NCI-H446 (cell line): ENCODE results near the gene PMEPA1.
A peak's percentile ranks its signal among the peaks of the same experiment; 100 is the strongest.

ENCODE experiments used
- DNase-seq, 2 experiments: peaks; one replicate each; lab custom pipeline; 2025; lab: John Stamatoyannopoulos, UW

Gene PMEPA1

DNA sequence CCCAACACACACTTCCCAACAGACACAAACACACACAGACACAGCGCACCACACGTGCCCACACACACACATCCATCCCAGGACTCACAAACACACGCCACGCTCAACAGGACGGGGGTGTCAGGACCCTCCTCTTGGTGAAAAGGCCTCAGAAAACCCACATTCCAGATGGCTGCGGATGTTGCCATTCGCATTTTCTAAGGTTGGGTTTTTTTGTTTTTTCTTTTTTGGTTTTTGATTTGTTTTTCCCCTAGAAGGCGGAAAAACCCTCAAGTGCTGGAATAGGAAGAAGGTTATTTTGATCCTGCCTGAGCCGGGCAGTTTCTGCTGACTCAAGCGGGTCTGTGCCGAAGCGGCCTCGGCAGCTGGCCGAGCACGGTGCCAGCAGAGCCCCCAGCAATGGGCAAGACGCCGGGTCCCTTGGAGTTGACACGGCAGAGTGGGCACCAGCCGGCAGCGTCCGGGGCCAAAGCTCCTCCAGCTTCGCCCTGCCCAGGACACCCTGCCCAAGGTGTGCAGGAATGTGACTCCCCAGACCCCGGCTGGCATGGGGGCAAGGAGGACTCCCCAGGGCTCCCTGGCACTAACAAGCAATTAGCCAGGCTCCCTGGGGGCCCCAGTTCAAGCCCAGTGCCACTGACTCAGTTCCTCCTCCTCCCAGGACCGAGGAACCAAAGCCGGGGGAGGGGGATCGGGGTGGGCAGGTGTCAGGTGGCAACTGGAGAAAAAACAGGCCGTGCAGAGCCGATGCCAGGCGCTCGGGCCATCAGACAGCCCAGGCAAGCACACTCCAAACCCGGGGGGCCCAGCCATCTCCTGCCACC is 48.7 kb downstream of the PMEPA1 start:
- peak in 1 of 2 experiments; percentile 21 for DNase-seq

DNA sequence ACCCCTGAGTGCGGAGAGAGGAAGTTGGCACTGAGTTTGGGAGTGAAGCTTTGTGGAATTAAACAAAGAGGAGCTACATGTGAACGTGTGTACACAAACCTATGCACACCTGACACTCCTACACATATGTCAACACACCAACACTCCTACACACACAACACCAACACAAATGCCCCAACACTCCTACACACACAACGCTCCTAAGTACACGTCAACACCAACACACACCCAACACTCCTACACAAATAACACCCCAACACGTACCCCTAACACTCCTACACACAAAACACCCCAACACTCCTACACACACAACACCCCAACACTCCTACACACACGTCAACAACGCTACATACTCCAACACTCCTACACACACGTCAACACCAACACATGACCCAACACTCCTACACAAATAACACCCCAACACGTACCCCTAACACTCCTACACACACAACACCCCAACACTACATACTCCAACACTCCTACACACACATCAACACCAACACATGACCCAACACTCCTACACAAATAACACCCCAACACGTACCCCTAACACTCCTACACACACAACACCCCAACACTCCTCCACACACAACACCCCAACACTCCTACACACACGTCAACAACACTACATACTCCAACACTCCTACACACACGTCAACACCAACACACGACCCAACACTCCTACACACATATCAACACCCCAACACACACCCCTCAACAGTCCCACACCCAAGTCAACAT is 49.5 kb downstream of the PMEPA1 start:
- DNase-seq, result no peak

DNA sequence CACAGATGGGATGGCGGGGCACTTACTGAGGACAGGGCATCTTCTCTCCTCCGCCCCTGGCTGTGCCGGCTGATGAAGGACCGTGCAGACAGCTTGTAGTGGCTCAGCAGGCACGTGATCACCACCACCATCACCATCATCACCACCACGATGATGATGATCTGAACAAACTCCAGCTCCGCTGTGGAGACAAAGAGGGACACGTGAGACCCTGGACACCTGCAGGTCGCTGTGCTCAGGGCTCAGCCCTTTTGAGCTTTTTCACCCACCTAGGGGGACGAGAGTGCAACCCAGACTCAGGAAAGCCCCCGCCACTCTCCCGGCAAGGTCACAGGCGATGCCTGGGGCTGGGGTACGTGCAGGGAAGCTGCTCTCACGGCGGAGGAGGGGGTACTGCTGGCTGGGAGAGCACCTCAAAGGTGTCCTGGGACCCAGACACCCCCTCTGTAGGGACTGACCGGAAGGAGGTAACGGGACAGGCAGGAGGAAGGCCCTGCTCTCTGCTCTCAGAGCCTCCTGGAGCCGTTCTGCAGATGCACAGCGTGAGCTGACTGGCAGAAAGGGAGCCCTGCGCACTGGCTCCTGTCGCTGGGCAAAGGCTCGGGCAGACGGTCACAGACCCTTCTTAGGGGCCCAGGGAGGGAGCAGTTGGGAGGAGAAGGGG is 50.2 kb downstream of the PMEPA1 start:
- DNase-seq, result no peak

DNA sequence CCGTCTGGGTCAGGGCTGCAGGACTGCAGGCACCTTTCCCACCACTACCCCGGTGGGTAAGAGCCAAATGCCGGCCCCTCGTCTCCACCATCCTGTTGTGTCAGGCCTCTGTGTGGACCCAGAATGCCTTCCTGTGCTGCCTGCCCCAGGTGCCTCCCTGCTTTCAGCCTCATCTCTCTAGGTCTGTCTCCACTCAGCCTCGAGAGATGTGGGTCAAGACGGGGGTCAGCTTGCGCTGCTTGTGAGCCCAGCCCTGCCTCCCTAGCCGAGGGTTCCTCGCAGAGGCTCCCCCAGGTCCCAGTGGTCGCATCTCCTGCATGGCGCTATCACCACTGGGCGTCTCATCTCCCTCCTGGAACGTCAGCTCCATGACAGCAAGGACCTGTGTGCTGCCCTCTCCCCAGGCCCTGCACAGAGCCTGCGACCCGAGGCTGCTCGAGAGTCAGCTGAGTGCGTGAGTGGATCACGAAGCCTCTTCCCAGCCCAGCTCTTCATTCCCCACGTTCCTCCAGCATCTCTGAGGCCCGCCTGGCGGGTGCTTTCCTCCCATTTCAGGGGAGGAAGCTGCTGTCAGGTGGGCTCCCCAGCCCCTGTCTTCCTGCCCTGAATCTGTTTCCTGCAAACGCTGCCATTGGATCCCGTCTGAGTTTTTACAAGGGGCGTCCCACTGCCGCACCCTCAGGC is 50.8 kb downstream of the PMEPA1 start:
- no peak for DNase-seq

DNA sequence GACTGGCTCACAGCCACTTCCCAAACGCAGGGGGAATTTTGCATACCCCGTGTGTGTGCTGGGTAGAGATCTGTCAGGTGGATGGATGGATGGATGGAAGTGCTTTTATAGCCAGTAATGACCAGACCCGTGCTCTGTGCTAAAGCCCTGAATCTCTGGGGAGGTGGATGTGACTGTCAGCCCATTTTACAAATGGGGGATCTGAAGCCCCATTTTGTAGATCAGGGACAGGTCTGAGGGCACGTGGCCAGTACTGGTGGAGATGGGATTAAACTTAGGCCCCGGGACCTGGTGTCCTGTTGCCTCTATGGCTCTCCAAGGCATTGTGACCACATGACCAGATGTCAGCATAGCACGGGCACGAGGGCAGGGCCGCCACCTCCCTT is 51.4 kb downstream of the PMEPA1 start:
- no peak for DNase-seq

DNA sequence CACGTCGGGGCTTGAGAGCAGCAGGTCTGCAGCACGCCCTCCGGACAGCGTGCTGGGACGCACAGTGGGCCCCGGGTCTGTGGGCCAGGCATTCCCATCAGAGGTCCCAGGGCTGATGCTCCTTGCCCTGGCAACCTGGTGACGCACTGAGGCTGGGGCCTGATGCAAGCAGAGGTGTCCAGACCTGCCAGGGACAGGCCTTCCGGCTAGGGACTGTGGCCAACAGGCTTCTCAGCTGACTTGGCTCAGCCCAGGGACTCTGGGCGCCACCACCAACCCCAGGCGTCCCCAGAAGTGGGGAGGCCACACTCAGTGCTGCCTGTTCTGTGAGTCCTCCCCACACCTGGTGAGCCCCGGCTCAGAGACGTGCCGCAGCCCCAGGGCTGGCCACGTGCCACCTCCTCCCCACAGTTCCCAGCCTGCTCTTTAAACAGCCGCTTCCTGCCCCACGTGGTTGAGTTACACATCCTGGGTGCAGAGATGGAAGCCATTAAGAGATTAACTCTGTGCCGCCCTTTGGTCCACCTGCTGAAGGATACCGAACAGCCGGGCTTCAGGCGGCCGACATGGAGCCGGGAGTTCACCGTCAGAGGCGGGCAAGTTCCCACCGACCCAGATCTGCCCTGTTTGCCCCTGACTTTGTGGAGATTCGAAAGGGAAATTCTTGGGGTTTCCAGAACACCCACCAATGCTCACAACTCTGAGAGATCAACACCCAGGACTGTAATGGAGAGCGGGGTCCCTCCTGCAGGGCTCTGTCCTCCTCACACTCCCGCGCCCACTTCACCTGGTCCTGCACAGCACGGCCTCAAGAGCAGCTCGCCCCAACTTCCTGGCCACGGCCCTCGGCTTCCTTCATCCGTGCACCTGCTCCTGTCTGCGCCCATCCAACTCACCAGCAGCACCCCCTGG is 52.0 kb downstream of the PMEPA1 start:
- DNase-seq, result no peak

DNA sequence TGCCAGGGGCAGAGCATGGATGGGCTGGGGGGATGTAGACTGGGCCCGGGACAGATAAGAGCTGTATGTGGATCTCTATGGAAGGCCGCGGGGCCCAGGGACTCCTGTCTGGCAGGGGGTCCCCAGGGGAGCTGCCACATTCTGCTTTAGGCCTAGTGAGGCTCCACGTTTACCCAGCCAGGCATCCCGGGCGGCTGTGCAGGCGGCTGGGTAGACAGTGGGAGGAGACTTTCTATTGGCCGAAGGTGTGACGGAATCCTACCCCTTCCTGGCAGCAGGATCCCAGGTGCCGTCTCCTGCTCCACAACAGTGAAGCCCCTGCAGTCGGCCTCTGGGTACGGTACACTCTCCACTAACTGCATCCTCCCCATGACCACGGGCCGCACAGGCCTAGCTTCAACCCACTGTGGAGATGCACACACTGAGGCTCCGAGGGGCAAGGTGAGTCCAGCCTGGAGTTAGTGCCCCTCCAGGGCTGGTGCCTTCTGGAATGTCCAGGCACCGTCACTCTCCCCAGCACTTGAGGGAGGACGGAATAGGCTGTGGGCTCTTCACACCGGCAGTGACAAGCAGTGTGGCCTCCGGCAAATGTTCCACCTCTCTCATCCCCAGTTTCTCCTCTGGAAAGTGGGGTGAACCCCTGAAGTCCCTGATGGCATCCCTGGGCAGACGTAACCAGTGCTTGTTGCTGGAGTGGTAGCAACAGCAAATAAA is 52.8 kb downstream of the PMEPA1 start:
- DNase-seq, result no peak

DNA sequence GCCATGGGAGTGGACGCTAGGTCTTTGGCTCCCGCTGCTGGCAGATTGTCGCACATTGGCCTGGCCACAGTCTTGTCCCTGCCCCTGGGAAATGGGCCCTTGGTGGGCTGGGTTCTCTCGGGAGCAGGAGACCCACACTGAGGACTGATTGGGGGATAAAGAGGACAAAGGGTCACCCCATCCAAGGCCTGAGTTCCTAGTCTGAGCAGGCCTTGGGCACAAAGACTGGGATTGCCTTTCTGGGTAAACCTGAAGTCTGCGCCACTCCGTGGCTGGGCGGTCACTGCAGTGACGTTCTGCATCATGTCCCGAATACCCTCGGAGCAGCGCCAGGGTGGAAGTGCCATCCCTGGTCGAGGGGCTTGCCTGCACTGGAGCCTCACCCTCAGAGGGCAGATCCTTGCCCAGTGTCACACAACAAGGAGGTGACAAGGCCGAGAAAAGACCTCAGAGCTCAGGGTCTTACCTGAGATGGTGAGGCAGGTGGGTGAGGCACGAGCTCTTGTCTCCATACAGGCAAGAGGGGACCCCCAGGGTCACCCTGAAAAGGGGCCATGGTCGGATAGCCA is 53.5 kb downstream of the PMEPA1 start:
- no peak for DNase-seq

DNA sequence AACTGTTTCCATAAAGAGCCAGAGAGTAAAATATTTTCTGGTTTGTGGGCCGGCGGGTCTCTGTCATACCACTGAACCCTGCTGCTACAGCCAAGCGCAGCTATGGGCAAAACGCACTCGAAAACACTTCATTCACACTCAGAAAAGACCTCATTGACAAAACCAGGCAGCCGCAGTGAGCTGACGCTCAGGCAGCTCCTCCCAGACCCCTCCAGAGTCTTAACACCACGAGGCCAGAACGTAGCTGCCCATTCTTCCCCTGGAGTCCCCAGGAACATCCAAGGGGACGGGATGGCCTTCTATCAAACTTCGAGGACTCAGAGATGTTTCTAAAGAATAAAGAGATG is 54.0 kb downstream of the PMEPA1 start:
- DNase-seq, result no peak

DNA sequence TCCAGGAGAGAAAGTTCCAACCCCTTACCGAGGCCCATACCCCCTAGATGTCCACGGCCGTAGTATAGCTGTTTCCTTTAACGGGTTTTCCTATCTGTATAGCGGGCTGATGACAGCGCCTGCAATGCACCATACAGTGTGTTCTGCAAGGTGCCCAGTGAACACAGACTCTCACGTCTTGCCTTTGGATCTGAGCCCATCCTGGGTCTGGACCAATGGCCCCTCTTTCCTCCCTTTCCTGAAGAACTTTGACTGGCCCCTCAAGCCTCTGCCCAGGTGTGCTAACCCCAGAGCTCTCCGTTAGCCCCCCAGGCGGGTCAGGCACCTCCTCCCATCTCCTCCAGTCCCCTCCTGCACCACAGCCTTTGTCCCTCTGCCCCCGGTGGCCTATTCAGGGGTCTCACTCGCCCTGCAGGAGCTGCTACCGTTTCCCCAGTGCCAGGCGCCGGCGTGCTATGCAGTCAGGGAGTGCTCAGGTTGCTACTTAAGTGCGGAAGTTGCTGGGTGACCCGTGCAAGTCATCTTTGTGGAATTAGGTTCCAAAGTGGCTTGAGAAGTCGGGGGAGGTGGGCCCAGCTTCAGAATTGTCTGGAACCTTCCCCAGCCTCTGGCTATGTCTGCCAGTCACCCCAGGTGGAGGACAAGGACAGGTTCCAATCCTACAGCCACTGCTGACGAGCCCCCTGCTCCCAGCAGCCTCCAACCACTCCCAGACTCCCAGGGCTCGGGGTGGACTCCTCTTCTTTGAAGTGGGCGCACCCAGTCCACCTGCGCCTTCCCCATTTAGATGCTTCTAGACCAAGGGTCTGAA is 54.6 kb downstream of the PMEPA1 start:
- DNase-seq, result no peak

DNA sequence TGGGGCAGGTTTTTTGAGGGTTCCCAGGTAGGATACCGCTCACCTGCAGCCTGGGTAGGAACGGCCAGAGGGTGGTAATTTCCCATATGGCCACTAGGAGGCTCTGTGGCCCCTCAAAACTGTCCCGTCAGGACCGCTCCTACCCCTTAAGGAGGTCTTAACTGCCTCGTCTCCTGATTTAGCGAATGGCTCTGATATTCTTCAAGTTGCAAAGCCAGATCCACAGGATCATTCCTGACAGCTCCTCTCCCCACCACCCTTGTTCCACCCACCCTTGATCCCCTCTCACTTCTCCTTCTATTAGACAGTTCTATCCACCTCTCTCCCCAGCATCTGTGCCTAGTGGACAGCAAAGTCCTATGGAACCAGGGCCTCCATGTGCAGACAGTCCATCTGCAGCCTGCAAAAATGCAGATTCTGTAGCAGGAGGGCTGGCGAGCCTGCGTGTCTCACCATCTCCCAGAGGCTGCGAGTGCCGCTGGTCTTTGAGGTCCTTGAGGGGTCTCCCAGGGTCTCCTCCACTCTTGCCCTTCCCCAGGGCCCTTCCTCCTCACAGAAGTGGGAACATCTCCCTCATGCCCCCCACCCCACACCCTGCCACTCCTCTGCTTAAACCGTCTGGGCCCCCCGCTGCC is 55.3 kb downstream of the PMEPA1 start:
- peak in 1 of 2 experiments; percentile 57 for DNase-seq

DNA sequence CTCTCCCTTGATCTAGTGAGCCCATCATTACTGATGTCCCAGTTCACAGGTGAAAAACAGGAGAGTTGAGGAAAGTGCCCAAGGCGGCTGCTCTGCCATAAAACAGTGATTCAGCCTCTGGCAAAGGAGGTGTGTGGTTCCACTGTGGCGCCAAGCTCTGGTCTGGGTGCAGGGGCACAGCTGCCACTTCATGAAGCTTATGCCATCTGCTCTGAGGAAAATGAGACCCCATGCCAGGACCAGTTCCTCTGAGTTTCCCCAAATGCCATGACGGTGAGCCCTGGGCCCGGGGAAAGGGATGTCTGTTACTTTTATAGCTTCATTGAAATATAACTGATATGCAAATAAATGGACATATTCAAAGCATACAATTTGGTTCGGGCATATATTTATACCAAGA is 55.9 kb downstream of the PMEPA1 start:
- peak in 1 of 2 experiments; percentile 27 for DNase-seq

DNA sequence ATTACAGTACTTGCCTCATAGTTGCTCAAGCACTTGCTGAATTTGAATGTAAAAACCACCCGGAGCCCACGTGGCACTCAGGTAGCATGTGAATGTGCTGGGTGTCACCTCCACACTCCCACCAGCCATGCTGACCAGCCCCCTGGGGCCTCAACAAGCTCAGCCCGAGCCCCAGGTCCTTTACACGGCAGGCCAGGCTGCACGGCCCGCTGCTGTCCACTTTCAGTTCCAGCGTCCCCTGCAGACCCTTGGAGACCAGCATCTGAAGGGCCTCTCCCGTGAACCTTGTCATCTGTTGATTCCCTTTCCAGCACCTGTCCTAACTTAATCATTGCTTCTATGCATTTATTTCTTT is 56.3 kb downstream of the PMEPA1 start:
- DNase-seq, result no peak

DNA sequence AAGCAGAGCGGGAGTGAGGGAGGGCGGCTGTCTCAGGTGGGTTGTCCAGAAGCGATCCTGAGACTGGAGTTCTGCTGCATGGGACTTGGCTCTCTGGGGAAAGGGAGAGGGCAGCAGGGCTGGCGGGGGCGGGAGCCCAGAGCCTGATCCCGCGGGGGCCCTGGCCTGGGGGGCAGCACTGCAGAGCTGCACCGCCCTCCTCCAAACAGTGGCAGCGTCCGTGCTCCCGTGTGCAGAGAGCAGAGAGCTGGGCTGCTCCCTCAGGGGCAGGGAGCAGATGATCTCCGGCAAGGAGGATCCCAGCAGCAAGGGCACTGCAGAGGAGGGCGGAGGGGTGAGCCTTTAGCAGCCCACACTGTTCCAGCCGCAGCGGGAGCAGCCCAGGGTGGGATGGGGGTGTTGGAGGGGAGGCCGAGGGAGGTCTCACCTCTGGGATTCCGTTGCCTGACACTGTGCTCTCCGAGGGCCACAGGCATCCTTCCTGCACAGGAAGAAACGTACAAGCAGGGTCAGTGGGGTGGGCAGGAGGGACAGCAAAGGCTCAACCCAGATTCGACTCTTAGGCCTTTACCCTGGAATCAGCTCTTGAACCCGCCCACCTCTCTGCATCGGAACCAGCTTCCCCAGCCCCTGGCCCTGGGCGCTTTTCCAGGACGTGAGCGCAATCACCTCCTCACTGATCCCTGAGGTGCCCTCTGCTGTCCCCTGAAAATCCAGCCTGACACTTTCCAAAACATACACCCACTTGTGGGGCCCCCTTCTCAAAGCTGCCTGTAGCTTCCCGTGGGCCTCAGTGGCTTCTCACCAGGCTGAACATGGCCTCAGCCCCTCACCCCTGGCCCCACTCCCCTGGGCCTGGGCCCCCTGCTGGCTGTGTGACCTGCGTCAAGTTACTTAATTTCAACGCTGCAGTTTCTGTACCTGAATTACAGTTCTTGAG is 56.9 kb downstream of the PMEPA1 start:
- no peak for DNase-seq

DNA sequence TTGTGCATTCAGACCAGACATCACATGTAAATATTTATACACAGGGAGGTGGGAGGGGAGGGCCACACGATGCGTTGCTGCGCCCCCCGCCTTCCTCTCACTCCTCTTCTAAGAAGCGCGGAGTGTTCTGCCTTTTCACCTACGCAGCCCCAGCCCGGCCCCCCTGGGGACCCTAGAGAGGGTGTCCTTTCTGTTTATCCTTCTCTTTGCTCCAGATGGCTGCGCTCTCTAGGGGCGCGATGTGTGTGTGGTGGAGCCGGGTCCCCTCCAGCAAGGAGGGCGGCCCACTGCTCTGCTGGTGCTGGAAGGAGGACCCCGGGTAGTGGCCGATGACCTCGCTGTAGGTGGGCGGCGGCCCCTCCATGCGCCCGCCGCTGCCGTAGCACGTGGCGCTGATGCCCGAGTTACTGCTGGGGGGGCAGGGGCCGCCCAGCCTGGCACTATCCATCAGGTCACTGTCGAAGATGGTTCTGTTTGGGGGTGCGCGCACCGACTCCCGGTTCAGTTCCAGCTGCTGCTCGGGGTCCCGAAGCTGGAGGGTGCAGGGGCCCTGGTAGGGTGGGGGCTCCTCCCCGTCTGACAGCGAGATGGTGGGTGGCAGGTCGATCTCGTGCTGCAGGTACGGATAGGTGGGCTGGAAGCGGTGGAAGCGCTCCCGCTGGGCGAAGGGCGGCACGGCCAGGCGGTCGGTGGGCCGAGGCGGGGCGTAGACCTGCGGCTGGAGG is 57.8 kb downstream of the PMEPA1 start:
- DNase-seq, result no peak

DNA sequence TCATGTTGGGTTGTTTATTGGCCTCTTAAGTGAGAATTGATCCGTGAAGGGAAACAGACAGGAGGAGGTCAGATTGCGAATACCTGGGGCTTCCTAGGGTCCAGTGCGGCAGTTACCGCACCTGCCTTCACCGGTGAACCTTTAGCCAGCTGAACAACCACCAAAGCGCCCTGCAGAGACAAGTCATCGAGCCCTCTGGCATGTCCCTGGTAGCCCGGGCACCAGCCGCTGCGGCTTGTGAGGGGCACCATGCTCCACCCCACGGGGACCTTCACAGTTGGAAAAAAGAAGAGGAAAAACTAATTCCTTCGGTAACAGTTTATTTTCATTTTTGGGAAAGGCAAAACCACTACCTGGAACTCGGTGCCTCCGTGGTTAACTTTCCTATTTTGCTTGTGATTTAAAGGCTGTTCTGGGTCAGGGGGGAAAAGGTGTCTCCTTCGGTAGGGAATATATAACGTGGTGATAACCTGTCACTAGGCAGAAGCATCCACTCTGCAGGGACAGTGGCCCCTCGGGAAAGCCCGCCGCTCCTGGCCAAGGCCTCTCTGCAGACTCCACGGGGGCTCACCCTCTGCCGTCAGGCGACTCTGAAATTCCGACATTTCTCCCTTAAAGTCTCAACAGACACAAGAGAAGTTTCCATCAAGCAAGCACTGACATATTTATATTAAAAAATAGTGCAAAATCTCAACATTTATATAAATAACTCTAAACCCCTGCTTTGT is 58.9 kb downstream of the PMEPA1 start:
- no peak for DNase-seq

DNA sequence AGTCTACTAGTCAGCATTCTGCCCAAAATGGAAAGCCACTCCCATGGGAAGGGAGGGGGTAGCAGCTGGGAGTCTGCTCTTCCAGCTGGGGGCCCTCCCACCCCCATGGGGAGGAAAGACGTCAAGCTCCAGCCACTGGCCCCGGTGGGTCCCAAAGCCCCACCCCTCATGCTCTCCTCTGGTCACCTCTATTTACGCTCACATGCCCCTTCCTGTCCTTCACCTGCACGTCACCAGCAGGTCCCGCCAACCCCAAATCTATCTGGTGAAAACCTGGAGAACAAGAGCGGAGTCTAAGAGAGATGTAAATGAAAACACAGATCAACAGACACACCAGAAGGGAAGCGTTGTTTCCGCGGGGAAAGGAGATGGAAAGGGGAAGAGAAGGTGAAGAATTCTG is 59.5 kb downstream of the PMEPA1 start:
- DNase-seq, result no peak
